Astrocyte (in vitro differentiated cells and primary cell): ENCODE results near the gene EDA.

Source experiments
- CTCF ChIP-seq: IDR thresholded peaks from 2 replicates; pipeline ENCODE4 v1.5.1; 2011; ENCODE audit warnings: low read depth, mild to moderate bottlenecking, inconsistent platforms, low read length, moderate library complexity; ENCODE audit not compliant: insufficient read depth
- EZH2 ChIP-seq: IDR thresholded peaks from 2 replicates; pipeline ENCODE4 v1.6.1; 2012; ENCODE audit warnings: mild to moderate bottlenecking, low read length, inconsistent platforms; ENCODE audit not compliant: insufficient read depth

DNA sequence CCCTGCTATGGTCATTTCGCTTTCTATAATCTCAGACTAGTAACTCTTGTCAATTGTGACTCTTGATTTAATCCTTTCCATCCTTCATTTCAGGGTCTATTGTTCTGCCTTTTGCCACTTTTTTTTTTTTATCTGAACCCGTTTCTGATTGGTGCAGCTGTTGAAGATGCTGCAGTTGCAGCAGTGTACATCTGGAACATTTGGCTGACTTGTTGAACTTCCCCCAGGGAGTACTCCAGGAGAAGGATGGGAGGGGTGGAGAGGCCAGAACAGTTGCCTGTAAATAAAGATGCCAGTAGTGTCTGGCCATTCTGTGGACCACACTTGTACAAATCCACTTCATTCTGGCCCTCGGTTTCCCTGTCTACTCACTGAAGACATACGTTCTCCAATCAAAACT, 1.0 kb upstream of the EDA start:
- no peak for TF ChIP-seq CTCF
- no peak for TF ChIP-seq EZH2
